Omental fat pad (tissue), 4 donors: ENCODE results near the gene CNTNAP2. TPM values are rescaled to one million over a fixed set of nuclear protein-coding genes. Genes with fewer than 3 reads are reported as not detected.

ENCODE experiments used
- ATAC-seq: fragments of 150-250 bp; one replicate; pipeline ENCODE4 v1.9.1; 2016; ENCODE audit warnings: mild to moderate bottlenecking, moderate library complexity; ENCODE audit not compliant: low FRiP score
- DNase-seq: peaks from one replicate; pipeline ENCODE4 v3.0.0-alpha.2; 2019; ENCODE audit warnings: low spot score
- CTCF ChIP-seq, 3 donors: fragments of 450-650 bp; IDR thresholded peaks; one replicate each; pipeline ENCODE4 v1.5.1; 2016 to 2017; ENCODE audit warnings: antibody characterized with exemption in 3 of 3, mild to moderate bottlenecking in 3 of 3, moderate library complexity in 2 of 3
- total RNA-seq, 4 donors: library from RNA; depleted of rRNA; stranded (reverse); fragments of >200 nt; gene quantifications; one replicate each; pipeline ENCODE4 v1.1.0, GENCODE V29; 2016

CNTNAP2 gene
- total RNA-seq, 4 donors from 2014 or later, result 0.38 to 1.5 (median 1.1) TPM; not detected in 1

GRCh38 chr7:148270576-148270975 lies 2154.0 kb downstream of the CNTNAP2 start:
- ATAC-seq, result no peak

GRCh38 chr7:148274118-148274517 lies 2157.5 kb downstream of the CNTNAP2 start:
- ATAC-seq, result no peak
- no peak for DNase-seq
- no peak for TF ChIP-seq CTCF (IDR thresholded peaks at IDR 0.05)

More at GRCh38 chr7:148270576-148270975, 2154.0 kb downstream of the CNTNAP2 start:
- no peak for TF ChIP-seq CTCF (IDR thresholded peaks at IDR 0.05)
- no peak for DNase-seq

- ATAC-seq (no peak), DNase-seq (no peak)
- no peak for TF ChIP-seq CTCF (IDR thresholded peaks at IDR 0.05)
Observed at GRCh38 chr7:148275359-148275890, 2158.8 kb downstream of the CNTNAP2 start.

- ATAC-seq, result no peak
- no peak for DNase-seq
- no peak for TF ChIP-seq CTCF (IDR thresholded peaks at IDR 0.05)
Observed at GRCh38 chr7:148276314-148277041, 2159.9 kb downstream of the CNTNAP2 start.

GRCh38 chr7:148277042-148277660 lies 2160.6 kb downstream of the CNTNAP2 start:
- no peak for TF ChIP-seq CTCF (IDR thresholded peaks at IDR 0.05)
- ATAC-seq, result no peak

GRCh38 chr7:148286150-148286549 lies 2169.5 kb downstream of the CNTNAP2 start:
- TF ChIP-seq CTCF (IDR thresholded peaks at IDR 0.05), result no peak
- ATAC-seq (no peak), DNase-seq (no peak)

More at GRCh38 chr7:148277042-148277660, 2160.6 kb downstream of the CNTNAP2 start:
- DNase-seq, result no peak
